Tibial nerve (tissue), 3 donors: ENCODE data around the gene FAM227B.

Experiments used
- CTCF ChIP-seq, 5 experiments: fragments of 200-600 bp in 3 of 5; fragments of 450-650 bp in 2 of 5; sonication (generic) in 3 of 5; IDR thresholded peaks; one replicate each; pipeline ENCODE4 v1.5.1; 2016 to 2019; ENCODE audit warnings: antibody characterized with exemption in 5 of 5, mild to moderate bottlenecking in 3 of 5, moderate library complexity in 2 of 5
- POLR2A ChIP-seq, 2 donors: fragments of 450-650 bp; IDR thresholded peaks; one replicate each; pipeline ENCODE4 v1.6.1; 2017; ENCODE audit warnings: antibody characterized with exemption in 2 of 2, mild to moderate bottlenecking in 2 of 2, moderate library complexity in 2 of 2

- TF ChIP-seq CTCF (IDR thresholded peaks at IDR 0.05) (peak in 4 of 5 experiments; percentile 12 to 39 (median 32)), POLR2A (IDR thresholded peaks at IDR 0.05) (no peak)
Measured at GRCh38 chr15:49370782-49371181, 249.8 kb downstream of the FAM227B start.
